Stimulated activated memory B cell treated with anti-CD40 and anti-IgM and Interleukin-4, amounts not matched to agents 10 μg/mL and 1 μg/mL and 100 μg/mL, for 72 hours (primary cell): ENCODE data around the gene ZNF878.
"Not testable (repeated sequence)": the region's sequence is repeated elsewhere in the genome, so short reads cannot be mapped to it uniquely, and the experiment has no call there.

ENCODE experiments used
- ATAC-seq: fragments of 150-1000 bp; cut with Tn5 transposase; 2 replicates; pipeline ENCODE4 v1.10.0; 2021
- H3K27ac Mint-ChIP-seq: one replicate; pipeline ENCODE4 v1.8.0; 2022; ENCODE audit warnings: mild to moderate bottlenecking, mixed read lengths
- H3K27me3 Mint-ChIP-seq: one replicate; pipeline ENCODE4 v1.8.0; 2022; ENCODE audit warnings: mixed read lengths
- H3K36me3 Mint-ChIP-seq: one replicate; pipeline ENCODE4 v1.8.0; 2022; ENCODE audit warnings: mixed read lengths
- H3K4me1 Mint-ChIP-seq: one replicate; pipeline ENCODE4 v1.8.0; 2022; ENCODE audit warnings: mixed read lengths
- H3K4me3 Mint-ChIP-seq: one replicate; pipeline ENCODE4 v1.8.0; 2022; ENCODE audit warnings: mild to moderate bottlenecking, moderate library complexity, mixed read lengths
- H3K9me3 Mint-ChIP-seq: one replicate; pipeline ENCODE4 v1.8.0; 2022; ENCODE audit warnings: mixed read lengths

The ZNF878 gene

DNA sequence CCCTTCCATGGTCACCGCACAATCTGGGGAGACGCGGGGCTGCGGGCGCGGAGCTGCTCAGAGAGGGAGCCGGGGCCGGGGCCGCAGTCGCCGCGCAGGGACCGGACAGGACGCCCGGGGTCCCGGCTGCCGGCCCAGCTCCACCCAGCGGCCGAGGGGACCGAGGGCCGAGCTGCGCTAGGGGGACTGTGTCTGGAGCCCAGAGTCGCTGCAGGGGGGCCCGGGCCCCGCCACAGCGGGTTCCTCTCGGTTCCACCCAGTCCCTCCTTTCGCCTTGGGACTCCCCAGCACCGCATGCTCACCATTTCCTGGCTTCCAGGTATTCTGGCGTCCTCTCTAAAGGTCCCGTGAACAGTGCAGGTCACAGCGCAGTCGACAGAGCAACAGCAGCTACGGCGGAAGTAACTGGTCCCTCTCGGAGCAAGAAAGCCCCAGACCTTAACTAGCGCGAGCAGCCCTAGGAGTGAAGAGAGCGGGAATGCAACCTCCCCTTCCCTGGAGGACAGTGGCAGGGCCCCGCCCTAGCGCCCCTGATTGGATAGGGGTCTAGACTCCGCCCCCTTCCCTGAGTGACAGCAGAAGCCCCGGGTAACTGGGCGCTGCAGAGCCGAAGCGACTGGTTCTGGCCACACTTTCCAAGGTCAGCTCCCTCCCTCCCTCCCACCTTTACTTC is at the start of gene ZNF878:
Gene ZNF878 (minus strand): TSS at position 465 of the 673 bp plus-strand sequence. CDS start 160 bp downstream, at position 305.
- ATAC-seq = peak; percentile 95
- H3K9me3 Mint-ChIP-seq = no peaks in the 10 kb centered on the region
- H3K4me1 Mint-ChIP-seq = peaks cover 18% of the 10 kb centered on the region
- H3K27ac Mint-ChIP-seq = peak within 1 kb of the TSS; percentile 21
- no peaks in the 10 kb centered on the region for H3K36me3 Mint-ChIP-seq
- peaks cover 9% of the 10 kb centered on the region for H3K27me3 Mint-ChIP-seq
- peak within 1 kb of the TSS; percentile 93 for H3K4me3 Mint-ChIP-seq

DNA sequence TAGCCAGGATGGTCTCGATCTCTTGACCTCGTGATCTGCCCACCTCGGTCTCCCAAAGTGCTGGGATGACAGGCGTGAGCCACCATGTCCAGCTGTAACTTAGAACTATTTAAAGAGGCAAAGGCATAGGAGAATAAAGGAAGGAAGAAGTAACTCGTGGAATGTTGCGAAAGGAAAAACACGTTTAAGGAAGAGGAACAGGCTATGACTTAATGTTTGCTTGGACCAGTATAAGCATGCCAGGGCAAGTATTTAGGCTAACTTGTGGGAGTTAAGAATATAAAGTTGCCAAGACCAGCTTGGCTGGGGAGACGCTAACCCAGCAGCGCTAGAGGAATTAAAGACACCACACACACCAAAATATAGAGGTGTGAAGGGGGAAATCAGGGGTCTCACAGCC is 45.3 kb upstream of the ZNF878 start:
- H3K4me1 Mint-ChIP-seq = peaks cover 10% of the 10 kb centered on the region
- ATAC-seq = no peak
- H3K27ac Mint-ChIP-seq = no peak overlapping the region
- no peak overlapping the region for H3K4me3 Mint-ChIP-seq
- peaks cover 30% of the 10 kb centered on the region for H3K36me3 Mint-ChIP-seq
- peaks cover 9% of the 10 kb centered on the region for H3K27me3 Mint-ChIP-seq
- H3K9me3 Mint-ChIP-seq = peaks cover 4% of the 10 kb centered on the region

DNA sequence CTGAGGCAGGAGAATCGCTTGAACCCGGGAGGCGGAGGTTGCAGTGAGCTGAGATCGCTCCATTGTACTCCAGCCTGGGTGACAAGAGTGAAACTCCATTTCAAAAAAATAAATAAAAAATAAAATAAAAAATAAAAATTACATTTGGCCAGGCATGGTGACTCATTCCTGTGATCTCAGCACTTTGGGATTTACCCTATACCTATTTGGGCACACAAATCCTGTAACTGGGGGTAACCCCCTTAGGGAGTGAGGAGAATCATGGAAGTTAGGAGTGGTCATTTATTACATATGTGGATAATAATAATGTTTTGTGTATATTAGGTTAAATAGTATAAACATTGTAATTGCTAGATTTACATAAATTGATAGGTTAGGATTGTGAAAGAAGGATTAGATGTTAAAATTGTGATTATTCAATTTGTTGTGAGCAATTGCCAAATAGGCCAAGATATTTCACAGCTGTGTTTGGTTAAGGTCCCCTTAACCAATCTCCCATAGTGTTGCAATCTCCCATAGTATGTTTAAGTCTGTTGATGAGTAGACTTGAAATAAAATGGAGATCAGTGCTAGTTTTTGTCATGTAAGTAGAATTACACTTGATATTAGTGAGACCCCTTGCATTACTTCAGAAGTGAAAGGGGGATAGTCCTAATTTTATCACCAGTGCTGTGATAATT is 42.5 kb upstream of the ZNF878 start:
- H3K27me3 Mint-ChIP-seq = peaks cover 9% of the 10 kb centered on the region
- no peak for ATAC-seq
- peaks cover 29% of the 10 kb centered on the region for H3K4me1 Mint-ChIP-seq
- H3K4me3 Mint-ChIP-seq = no peak overlapping the region
- H3K9me3 Mint-ChIP-seq = peaks cover 4% of the 10 kb centered on the region
- peaks cover 30% of the 10 kb centered on the region for H3K36me3 Mint-ChIP-seq
- H3K27ac Mint-ChIP-seq = no peak overlapping the region

DNA sequence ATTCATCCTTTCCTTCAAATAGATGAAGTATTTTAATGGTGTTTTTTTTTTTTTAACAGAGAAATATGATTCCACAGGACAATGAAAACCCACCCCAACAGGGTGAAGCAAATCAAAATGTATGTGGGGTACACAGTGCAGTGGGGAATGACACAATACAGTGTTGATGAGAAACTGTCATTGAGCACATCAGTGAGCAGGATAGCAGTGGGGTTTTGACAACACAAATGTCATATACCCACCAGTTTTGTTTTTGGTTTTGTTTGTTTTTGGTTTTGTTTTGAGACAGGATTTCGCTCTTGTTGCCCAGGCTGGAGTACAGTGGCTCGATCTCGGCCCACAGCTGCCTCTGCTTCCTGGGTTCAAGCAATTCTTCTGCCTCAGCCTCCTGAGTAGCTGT is 41.0 kb upstream of the ZNF878 start:
- H3K4me3 Mint-ChIP-seq = no peak overlapping the region
- peaks cover 25% of the 10 kb centered on the region for H3K36me3 Mint-ChIP-seq
- no peak overlapping the region for H3K27ac Mint-ChIP-seq
- ATAC-seq = peak; percentile 51
- peaks cover 29% of the 10 kb centered on the region for H3K4me1 Mint-ChIP-seq
- peaks cover 9% of the 10 kb centered on the region for H3K27me3 Mint-ChIP-seq
- H3K9me3 Mint-ChIP-seq = peaks cover 4% of the 10 kb centered on the region

DNA sequence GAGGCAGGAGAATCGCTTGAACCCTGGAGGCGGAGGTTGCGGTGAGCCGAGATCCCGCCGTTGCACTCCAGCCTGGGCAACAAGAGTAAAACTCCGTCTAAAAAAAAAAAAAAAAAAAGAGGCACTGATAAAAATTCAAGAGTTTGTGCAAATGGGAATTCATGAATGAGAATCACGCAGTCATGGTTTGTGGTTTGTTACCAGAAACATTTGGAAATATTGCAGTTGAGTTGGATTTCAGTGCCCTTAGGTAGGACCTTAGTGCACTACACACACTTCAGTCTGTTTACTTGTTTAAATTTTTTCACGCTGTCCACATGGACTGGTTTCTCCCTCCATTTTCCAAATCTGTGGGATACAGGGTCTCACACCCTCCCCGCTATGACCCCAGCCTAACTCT is 40.2 kb upstream of the ZNF878 start:
- ATAC-seq = no peak
- peak overlapping the region; percentile 75 for H3K27ac Mint-ChIP-seq
- H3K36me3 Mint-ChIP-seq = peaks cover 19% of the 10 kb centered on the region

DNA sequence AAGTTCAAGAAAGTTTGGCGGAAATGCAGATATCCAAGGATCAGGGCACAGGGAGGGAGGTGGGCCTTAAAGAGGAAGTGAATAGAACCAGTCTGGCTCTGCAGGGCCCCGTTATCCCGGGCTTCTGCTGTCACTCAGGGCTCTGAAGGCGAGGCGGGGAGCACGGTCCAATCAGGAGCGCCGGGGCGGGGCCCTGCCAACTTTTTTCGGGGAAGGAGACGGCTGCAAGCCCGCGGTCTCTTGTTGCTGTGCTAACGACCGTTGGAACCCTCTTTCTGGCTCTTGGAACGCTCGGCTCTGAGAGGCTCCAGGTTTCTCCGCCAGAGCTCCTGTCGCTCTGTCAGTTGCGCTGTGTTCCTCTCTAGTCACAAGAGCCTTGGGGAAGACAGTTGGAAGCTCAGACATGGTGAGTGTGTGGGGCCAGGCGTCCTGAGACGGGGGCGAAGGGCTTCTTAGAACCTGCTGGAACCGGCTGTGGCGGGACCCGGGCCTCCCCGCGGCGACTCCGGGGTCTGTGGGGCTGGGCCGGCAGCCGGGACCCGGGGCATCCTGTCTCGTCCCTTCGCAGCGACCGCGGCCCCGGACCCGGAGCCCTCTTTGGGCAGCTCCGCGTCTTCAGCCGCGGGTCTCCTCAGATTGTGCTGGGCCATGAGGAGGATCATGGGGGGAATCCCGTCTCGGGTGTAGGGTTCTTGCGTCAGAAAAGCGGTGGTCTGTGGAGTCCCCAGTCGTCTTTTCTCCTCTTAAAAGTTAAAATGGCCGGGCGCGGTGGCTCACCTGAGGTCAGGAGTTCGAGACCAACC is 39.5 kb upstream of the ZNF878 start:
- Mint-ChIP-seq H3K9me3 (peaks cover 3% of the 10 kb centered on the region), H3K4me3 (peak overlapping the region; percentile 80), H3K27ac (peak overlapping the region; percentile 75), H3K27me3 (peaks cover 9% of the 10 kb centered on the region), H3K4me1 (peaks cover 29% of the 10 kb centered on the region), H3K36me3 (peaks cover 15% of the 10 kb centered on the region)
- ATAC-seq = peak; percentile 91

More for the DNA sequence above, 40.2 kb upstream of the ZNF878 start:
- Mint-ChIP-seq H3K4me1 (peaks cover 29% of the 10 kb centered on the region), H3K9me3 (peaks cover 2% of the 10 kb centered on the region), H3K4me3 (peak overlapping the region; percentile 80), H3K27me3 (peaks cover 9% of the 10 kb centered on the region)

DNA sequence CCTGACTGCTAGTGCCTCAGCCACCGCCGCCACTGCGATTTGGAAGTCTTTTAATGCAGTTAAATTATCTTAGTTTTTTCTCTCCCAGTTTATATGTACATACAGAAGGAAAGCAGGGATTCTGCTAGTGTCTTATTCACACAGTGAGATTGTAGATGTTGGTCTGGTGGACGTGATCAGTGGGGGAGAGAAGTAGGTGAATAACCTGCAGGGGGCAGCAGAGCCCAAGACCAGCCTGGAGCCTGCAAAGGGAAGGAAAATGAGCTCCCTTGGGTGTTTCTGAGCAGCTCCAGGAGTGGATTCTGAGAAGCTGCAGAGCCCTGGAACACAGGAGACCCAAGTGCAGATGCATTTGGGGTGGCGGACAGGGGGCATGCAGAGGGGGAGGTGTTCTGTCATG is 38.0 kb upstream of the ZNF878 start:
- Mint-ChIP-seq H3K36me3 (peaks cover 8% of the 10 kb centered on the region), H3K4me3 (peak overlapping the region; percentile 11), H3K27me3 (peaks cover 9% of the 10 kb centered on the region), H3K27ac (no peak overlapping the region), H3K9me3 (peaks cover 3% of the 10 kb centered on the region), H3K4me1 (peaks cover 29% of the 10 kb centered on the region)
- ATAC-seq = peak; percentile 54

DNA sequence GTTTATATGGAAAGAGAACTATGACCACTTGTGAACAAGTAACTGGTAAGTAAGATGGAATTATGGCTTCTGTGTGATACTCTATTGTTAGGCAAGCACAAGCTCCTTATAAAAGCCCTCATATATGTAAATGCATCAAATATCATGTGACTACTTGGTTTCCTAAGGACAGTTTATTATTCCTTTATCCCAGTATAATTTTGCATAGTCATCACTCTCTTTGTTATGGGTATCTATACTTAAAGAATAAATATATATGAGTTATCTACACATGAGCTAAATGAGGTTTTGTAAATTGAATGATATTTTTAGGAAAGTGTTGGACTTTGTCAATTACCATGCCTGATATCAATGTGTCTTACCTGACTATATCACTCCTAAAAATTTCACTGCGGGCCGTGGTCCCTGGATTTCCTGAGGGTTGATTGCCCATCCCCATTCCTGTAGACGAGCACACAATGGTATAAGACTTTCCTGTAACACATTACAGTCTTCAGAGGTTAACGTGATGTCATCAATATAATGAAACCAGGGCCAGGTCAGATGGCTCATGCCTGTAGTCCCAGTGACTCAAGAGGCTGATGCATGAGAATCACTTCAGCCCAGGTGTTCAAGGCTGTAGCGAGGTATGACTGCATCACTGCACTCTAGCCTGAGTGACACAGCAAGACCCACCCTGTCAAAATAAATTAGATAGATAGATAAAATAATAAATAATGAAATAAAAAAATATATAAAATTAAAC is 32.5 kb upstream of the ZNF878 start:
- no peak for ATAC-seq

DNA sequence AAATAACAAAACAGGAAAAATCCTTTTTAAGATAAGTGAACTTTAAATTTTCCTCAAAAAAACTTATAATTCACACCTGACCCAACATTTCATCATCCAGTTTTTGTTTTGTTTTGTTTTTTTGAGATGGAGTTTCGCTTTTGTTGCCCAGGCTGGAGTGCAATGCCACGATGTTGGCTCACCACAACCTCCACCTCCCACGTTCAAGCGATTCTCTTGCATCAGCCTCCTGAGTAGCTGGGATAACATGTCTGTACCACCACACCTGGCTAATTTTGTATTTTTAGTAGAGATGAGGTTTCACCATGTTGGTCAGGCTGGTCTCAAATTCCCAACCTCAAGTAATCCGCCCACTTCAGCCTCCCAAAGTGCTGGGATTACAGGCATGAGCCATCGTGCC is 30.6 kb upstream of the ZNF878 start:
- not testable (repeated sequence) for ATAC-seq, H3K4me3 Mint-ChIP-seq, H3K9me3 Mint-ChIP-seq, H3K27me3 Mint-ChIP-seq, H3K27ac Mint-ChIP-seq, H3K4me1 Mint-ChIP-seq, H3K36me3 Mint-ChIP-seq

More for the DNA sequence above, 32.5 kb upstream of the ZNF878 start:
- Mint-ChIP-seq H3K36me3 (no peaks in the 10 kb centered on the region), H3K27me3 (no peaks in the 10 kb centered on the region), H3K4me1 (no peaks in the 10 kb centered on the region), H3K27ac (no peak overlapping the region), H3K9me3 (peaks cover 3% of the 10 kb centered on the region), H3K4me3 (no peak overlapping the region)

DNA sequence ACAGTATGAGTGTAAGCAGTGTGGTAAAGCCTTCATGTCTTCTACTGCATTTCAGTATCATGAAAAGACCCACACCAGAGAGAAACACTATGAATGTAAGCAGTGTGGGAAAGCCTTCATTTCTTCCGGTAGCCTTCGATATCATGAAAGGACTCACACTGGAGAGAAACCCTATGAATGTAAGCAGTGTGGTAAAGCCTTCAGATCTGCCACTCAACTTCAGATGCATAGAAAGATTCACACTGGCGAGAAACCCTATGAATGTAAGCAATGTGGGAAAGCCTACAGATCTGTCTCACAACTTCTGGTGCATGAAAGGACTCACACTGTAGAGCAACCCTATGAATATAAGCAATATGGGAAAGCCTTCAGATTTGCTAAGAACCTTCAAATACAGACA is 24.6 kb upstream of the ZNF878 start:
- Mint-ChIP-seq H3K9me3 (peaks cover 16% of the 10 kb centered on the region), H3K36me3 (peaks cover 57% of the 10 kb centered on the region), H3K27me3 (no peaks in the 10 kb centered on the region), H3K4me1 (no peaks in the 10 kb centered on the region), H3K27ac (no peak overlapping the region), H3K4me3 (no peak overlapping the region)
- no peak for ATAC-seq

DNA sequence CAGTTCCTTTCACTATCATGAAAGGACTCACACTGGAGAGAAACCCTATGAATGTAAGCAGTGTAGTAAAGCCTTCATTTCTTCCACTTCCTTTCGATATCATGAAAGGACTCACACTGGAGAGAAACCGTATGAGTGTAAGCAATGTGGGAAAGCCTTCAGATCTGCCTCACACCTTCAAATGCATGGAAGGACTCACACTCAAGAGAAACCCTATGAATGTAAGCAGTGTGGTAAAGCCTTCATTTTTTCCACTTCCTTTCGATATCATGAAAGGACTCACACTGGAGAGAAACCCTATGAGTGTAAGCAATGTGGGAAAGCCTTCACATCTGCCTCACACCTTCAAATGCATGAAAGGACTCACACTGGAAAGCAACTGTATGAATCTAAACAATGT is 23.6 kb upstream of the ZNF878 start:
- H3K27ac Mint-ChIP-seq = not testable (repeated sequence)
- Mint-ChIP-seq H3K36me3 (peaks cover 57% of the 10 kb centered on the region), H3K9me3 (peaks cover 16% of the 10 kb centered on the region)

DNA sequence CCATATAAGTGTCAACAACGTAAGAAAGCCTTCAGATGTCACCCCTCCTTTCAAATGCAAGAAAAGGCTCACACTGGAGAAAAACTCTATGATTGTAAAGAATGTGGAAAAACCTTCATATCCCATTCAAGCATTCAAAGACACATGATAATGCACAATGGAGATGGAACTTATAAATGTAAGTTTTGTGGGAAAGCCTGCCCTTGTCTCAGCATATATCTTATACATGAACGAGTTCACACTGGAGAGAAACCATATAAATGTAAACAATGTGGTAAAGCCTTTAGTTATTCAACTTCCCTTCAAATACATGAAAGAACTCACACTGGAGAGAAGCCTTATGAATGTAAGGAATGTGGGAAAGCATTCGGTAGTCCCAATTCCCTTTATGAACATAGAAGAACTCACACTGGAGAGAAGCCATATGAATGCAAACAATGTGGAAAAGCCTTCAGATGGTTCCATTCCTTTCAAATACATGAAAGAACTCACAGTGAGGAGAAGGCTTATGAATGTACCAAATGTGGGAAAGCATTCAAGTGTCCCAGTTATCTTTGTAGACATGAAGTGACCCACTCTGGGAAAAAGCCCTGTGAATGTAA is 22.9 kb upstream of the ZNF878 start:
- peaks cover 19% of the 10 kb centered on the region for H3K9me3 Mint-ChIP-seq
- no peak for ATAC-seq
- H3K4me1 Mint-ChIP-seq = no peaks in the 10 kb centered on the region
- H3K36me3 Mint-ChIP-seq = peaks cover 64% of the 10 kb centered on the region
- H3K27me3 Mint-ChIP-seq = no peaks in the 10 kb centered on the region
- no peak overlapping the region for H3K27ac Mint-ChIP-seq
- H3K4me3 Mint-ChIP-seq = no peak overlapping the region

More for the DNA sequence above, 23.6 kb upstream of the ZNF878 start:
- ATAC-seq, H3K27me3 Mint-ChIP-seq, H3K4me1 Mint-ChIP-seq, H3K4me3 Mint-ChIP-seq: not testable (repeated sequence)

DNA sequence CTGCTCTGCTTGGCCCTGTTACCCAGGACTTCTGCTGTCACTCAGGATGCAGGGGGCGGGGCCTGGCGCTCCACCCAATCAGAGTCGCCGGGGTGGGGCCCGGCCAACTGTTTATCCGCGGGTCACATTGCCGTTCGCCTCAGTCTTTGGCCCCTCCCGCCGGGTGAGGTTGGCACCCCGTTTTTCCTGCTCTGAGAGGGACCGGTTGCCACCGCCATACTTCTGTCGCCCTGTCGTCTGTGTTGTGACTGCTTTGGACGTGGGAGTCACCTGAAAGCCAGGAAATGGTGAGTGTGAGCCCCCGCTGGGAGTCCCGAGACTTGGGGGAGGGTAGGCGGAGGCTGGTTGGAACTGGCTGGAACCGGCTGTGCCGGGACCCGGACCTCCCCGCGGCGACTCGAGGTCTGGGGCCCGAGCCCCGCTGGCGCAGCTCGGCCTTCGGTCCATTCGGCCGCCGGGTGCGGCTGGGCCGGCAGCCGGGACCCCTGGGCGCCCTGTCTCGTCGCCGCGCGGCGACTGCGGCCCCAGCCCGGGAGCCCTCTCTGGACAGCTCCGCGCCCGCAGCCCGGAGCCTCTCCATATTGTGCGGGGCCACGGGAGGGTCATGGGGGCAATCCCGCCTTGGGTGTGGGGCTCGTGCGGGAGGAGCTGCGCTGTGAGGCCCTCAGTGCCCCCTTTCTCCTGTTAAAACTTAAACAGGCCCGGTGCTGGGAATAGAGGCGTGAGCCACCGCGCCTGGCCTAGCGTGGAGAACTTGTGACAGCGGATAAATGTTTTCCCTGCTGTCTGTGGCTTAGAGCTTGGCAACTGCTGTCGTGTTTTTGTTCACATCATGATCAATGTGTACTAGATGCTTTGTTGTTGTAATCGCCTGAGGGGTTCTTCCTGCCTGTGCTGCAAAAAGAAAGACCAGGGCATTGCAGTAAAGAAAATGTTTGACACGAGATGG is 12.1 kb upstream of the ZNF878 start, which contains the start of gene ZNF844:
Gene ZNF844 (plus strand): TSS at position 142 of the 949 bp plus-strand sequence. CDS start 143 bp downstream, at position 285.
- Mint-ChIP-seq H3K27me3 (no peaks in the 10 kb centered on the region), H3K4me1 (peaks cover 24% of the 10 kb centered on the region), H3K27ac (peak within 1 kb of the TSS; percentile 98), H3K9me3 (peaks cover 3% of the 10 kb centered on the region), H3K4me3 (peak within 1 kb of the TSS; percentile 97), H3K36me3 (peaks cover 17% of the 10 kb centered on the region)
- peak; percentile 98 for ATAC-seq
